HG03439 (cell line): Measurements from ENCODE around the gene DNAJC5.
"Not testable (repeated sequence)": the region's sequence is repeated elsewhere in the genome, so short reads cannot be mapped to it uniquely, and the experiment has no call there.

ENCODE experiments used
- ATAC-seq: cut with Tn5 transposase; IDR thresholded peaks from one replicate; pipeline ENCODE4 v1.9.1; 2021; ENCODE audit warnings: mild to moderate bottlenecking, moderate library complexity; ENCODE audit not compliant: unreplicated experiment

DNAJC5 gene

GRCh38 chr20:63966172-63966943 lies 71.4 kb downstream of the DNAJC5 start:
- ATAC-seq, result no peak

GRCh38 chr20:63966944-63967322 lies 72.0 kb downstream of the DNAJC5 start:
- no peak for ATAC-seq

GRCh38 chr20:63967330-63968135 lies 72.6 kb downstream of the DNAJC5 start:
- ATAC-seq, result no peak

- ATAC-seq, result no peak
These were observed 73.4 kb downstream of the DNAJC5 start for GRCh38 chr20:63968136-63968927.

- ATAC-seq, result no peak
These were observed 74.2 kb downstream of the DNAJC5 start for GRCh38 chr20:63968928-63969760.

- no peak for ATAC-seq
These were observed 75.2 kb downstream of the DNAJC5 start, which contains the start of gene ZNF512B for GRCh38 chr20:63969838-63970713. ZNF512B (minus strand) TSS chr20:63969930; CDS start chr20:63967950, 1,980 bp downstream.

- ATAC-seq, result no peak
These were observed 75.9 kb downstream of the DNAJC5 start for GRCh38 chr20:63970714-63971431.

- not testable (repeated sequence) for ATAC-seq
These were observed 77.0 kb downstream of the DNAJC5 start for GRCh38 chr20:63971960-63972311.

- ATAC-seq, result no peak
These were observed 77.6 kb downstream of the DNAJC5 start for GRCh38 chr20:63972312-63973159.

- ATAC-seq, result no peak
These were observed 78.2 kb downstream of the DNAJC5 start for GRCh38 chr20:63973160-63973479.

GRCh38 chr20:63973636-63974401 lies 78.9 kb downstream of the DNAJC5 start:
- no peak for ATAC-seq

- ATAC-seq, result no peak
These were observed 79.7 kb downstream of the DNAJC5 start for GRCh38 chr20:63974402-63975200.

- not testable (repeated sequence) for ATAC-seq
These were observed 81.6 kb downstream of the DNAJC5 start for GRCh38 chr20:63976511-63976910.

- no peak for ATAC-seq
These were observed 82.2 kb downstream of the DNAJC5 start for GRCh38 chr20:63976980-63977738.

- no peak for ATAC-seq
These were observed 82.9 kb downstream of the DNAJC5 start for GRCh38 chr20:63977739-63978276.
